PC-9 (cell line): Measurements from ENCODE around the gene AMBRA1.

Experiments used
- EZH2 ChIP-seq: fragments of 200-600 bp; sonication (generic); IDR thresholded peaks from 2 replicates; pipeline ENCODE4 v1.8.0; 2017; ENCODE audit warnings: antibody characterized with exemption, low read depth
- TF ChIP-seq, protein P1 (sequence below): fragments of 200-600 bp; sonication (generic); conservative IDR thresholded peaks from 2 replicates; pipeline ENCODE4 v1.6.1; 2017; ENCODE audit warnings: mixed run types, antibody characterized with exemption, mild to moderate bottlenecking, moderate library complexity

DNA sequence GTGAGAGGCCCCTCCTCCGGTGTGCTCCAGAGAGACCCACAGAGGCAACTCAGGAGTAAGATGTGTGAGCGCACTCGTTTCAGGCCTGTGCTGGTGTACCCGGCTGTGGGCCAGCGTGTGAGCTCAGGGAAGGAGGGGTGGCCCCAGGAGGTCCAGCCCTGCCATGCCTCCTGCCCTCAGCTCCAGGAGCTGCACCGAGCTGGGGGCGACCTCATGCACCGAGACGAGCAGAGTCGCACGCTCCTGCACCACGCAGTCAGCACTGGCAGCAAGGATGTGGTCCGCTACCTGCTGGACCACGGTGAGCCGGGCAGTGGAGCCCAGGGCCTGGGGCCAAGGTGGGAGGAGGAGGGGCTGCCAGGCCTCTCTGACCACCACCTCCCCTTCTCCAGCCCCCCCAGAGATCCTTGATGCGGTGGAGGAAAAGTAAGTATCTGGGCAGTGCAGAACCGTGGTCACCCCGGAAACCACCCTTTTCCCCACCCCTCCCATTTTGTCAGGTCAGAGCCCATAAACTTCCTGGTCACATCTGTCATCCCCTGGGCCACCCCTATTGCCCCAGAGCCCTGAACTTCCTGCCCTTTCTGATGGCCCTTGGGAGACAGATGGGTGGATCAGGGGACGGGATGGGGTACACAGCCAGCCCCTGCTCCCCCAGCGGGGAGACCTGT lies 214.9 kb downstream of the AMBRA1 start:
- TF ChIP-seq, protein P1, sequence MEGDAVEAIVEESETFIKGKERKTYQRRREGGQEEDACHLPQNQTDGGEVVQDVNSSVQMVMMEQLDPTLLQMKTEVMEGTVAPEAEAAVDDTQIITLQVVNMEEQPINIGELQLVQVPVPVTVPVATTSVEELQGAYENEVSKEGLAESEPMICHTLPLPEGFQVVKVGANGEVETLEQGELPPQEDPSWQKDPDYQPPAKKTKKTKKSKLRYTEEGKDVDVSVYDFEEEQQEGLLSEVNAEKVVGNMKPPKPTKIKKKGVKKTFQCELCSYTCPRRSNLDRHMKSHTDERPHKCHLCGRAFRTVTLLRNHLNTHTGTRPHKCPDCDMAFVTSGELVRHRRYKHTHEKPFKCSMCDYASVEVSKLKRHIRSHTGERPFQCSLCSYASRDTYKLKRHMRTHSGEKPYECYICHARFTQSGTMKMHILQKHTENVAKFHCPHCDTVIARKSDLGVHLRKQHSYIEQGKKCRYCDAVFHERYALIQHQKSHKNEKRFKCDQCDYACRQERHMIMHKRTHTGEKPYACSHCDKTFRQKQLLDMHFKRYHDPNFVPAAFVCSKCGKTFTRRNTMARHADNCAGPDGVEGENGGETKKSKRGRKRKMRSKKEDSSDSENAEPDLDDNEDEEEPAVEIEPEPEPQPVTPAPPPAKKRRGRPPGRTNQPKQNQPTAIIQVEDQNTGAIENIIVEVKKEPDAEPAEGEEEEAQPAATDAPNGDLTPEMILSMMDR: no peak
- no peak for TF ChIP-seq EZH2
